Subcutaneous abdominal adipose tissue (tissue), 5 donors: Measurements from ENCODE around the gene GMIP.
"Not testable (repeated sequence)": the region's sequence is repeated elsewhere in the genome, so short reads cannot be mapped to it uniquely, and the experiment has no call there.

Experiments used
- H3K27ac ChIP-seq: one replicate; pipeline ENCODE4 v1.7.0; 2013; ENCODE audit warnings: low read depth, mild to moderate bottlenecking, inconsistent platforms, low read length, moderate library complexity
- H3K27me3 ChIP-seq, 5 donors: one replicate each; pipeline ENCODE4 v1.7.0; 2013; ENCODE audit warnings: low read length in 5 of 5, inconsistent platforms in 1 of 5; ENCODE audit not compliant: control insufficient read depth in 5 of 5, insufficient read depth in 4 of 5
- H3K36me3 ChIP-seq, 5 donors: one replicate each; pipeline ENCODE4 v1.7.0; 2013; ENCODE audit warnings: low read length in 5 of 5; ENCODE audit not compliant: control insufficient read depth in 5 of 5, insufficient read depth in 5 of 5
- H3K4me1 ChIP-seq, 5 donors: one replicate each; pipeline ENCODE4 v1.7.0; 2013; ENCODE audit warnings: low read length in 5 of 5, mild to moderate bottlenecking in 3 of 5, moderate library complexity in 1 of 5; ENCODE audit not compliant: control insufficient read depth in 5 of 5, insufficient read depth in 5 of 5
- H3K4me3 ChIP-seq, 5 donors: one replicate each; pipeline ENCODE4 v1.7.0; 2013; ENCODE audit warnings: low read length in 5 of 5, low read depth in 1 of 5
- H3K9ac ChIP-seq, 5 donors: one replicate each; pipeline ENCODE4 v1.7.0; 2013; ENCODE audit warnings: low read length in 5 of 5, mild to moderate bottlenecking in 4 of 5, moderate library complexity in 3 of 5
- H3K9me3 ChIP-seq, 5 donors: one replicate each; pipeline ENCODE4 v1.7.0; 2013; ENCODE audit warnings: low read length in 5 of 5; ENCODE audit not compliant: control insufficient read depth in 5 of 5
- donor health status: healthy.
- donor health status: healthy.
- donor health status: healthy.
- donor health status: healthy.
- donor health status: healthy.

Gene GMIP

GRCh38 chr19:19613506-19613905 is 30.0 kb downstream of the GMIP start:
- no peak overlapping the region for H3K27ac ChIP-seq
- H3K27me3 ChIP-seq: no peaks in the 10 kb centered on the region
- H3K9ac ChIP-seq: no peak overlapping the region
- no peak overlapping the region for H3K4me3 ChIP-seq
- peaks cover 0 to 11% (median 8%) of the 10 kb centered on the region in 5 donors for H3K4me1 ChIP-seq
- H3K36me3 ChIP-seq: no peaks in the 10 kb centered on the region
- H3K9me3 ChIP-seq: no peaks in the 10 kb centered on the region

- Histone ChIP-seq H3K9me3 (no peaks in the 10 kb centered on the region), H3K4me1 (peaks cover 0 to 8% (median 4%) of the 10 kb centered on the region in 5 donors), H3K9ac (no peak overlapping the region), H3K27ac (no peak overlapping the region), H3K27me3 (no peaks in the 10 kb centered on the region), H3K36me3 (no peaks in the 10 kb centered on the region), H3K4me3 (no peak overlapping the region)
Observed at GRCh38 chr19:19610376-19611202, 32.9 kb downstream of the GMIP start.

GRCh38 chr19:19606686-19607085 is 36.8 kb downstream of the GMIP start:
- not testable (repeated sequence) for H3K36me3 ChIP-seq, H3K4me3 ChIP-seq, H3K9ac ChIP-seq, H3K27me3 ChIP-seq, H3K4me1 ChIP-seq, H3K9me3 ChIP-seq, H3K27ac ChIP-seq

GRCh38 chr19:19606021-19606420 is 37.4 kb downstream of the GMIP start:
- no peak overlapping the region for H3K27ac ChIP-seq
- no peaks in the 10 kb centered on the region for H3K36me3 ChIP-seq
- no peak overlapping the region for H3K4me3 ChIP-seq
- no peaks in the 10 kb centered on the region for H3K27me3 ChIP-seq
- H3K9ac ChIP-seq: no peak overlapping the region
- peaks cover 0 to 5% (median 0%) of the 10 kb centered on the region in 5 donors for H3K4me1 ChIP-seq
- H3K9me3 ChIP-seq: no peaks in the 10 kb centered on the region

- H3K36me3 ChIP-seq: no peaks in the 10 kb centered on the region
- H3K9ac ChIP-seq: no peak overlapping the region
- no peak overlapping the region for H3K27ac ChIP-seq
- H3K4me1 ChIP-seq: peaks cover 0 to 5% (median 0%) of the 10 kb centered on the region in 5 donors
- H3K4me3 ChIP-seq: no peak overlapping the region
- no peaks in the 10 kb centered on the region for H3K27me3 ChIP-seq
- H3K9me3 ChIP-seq: no peaks in the 10 kb centered on the region
Observed at GRCh38 chr19:19602713-19603324, 40.6 kb downstream of the GMIP start.

GRCh38 chr19:19602136-19602712 is 41.2 kb downstream of the GMIP start:
- H3K9me3 ChIP-seq: no peaks in the 10 kb centered on the region
- no peak overlapping the region for H3K27ac ChIP-seq
- no peaks in the 10 kb centered on the region for H3K36me3 ChIP-seq
- peaks cover 0 to 8% (median 0%) of the 10 kb centered on the region in 5 donors for H3K4me1 ChIP-seq
- H3K9ac ChIP-seq: no peak overlapping the region
- no peak overlapping the region for H3K4me3 ChIP-seq
- H3K27me3 ChIP-seq: no peaks in the 10 kb centered on the region

GRCh38 chr19:19600793-19601330 is 42.6 kb downstream of the GMIP start:
- no peak overlapping the region for H3K4me3 ChIP-seq
- no peak overlapping the region for H3K9ac ChIP-seq
- peaks cover 0 to 11% (median 7%) of the 10 kb centered on the region in 5 donors for H3K4me1 ChIP-seq
- H3K36me3 ChIP-seq: no peaks in the 10 kb centered on the region
- no peaks in the 10 kb centered on the region for H3K9me3 ChIP-seq
- H3K27ac ChIP-seq: no peak overlapping the region
- no peaks in the 10 kb centered on the region for H3K27me3 ChIP-seq

- not testable (repeated sequence) for H3K27ac ChIP-seq, H3K36me3 ChIP-seq, H3K9me3 ChIP-seq, H3K4me3 ChIP-seq, H3K27me3 ChIP-seq, H3K9ac ChIP-seq
- peaks cover 2 to 27% (median 17%) of the 10 kb centered on the region in 5 donors for H3K4me1 ChIP-seq
Observed at GRCh38 chr19:19598728-19599451, 44.6 kb downstream of the GMIP start.

- Histone ChIP-seq H3K4me3 (no peak overlapping the region), H3K27me3 (no peaks in the 10 kb centered on the region), H3K9ac (no peak overlapping the region), H3K27ac (no peak overlapping the region), H3K4me1 (peaks cover 2 to 27% (median 17%) of the 10 kb centered on the region in 5 donors), H3K9me3 (no peaks in the 10 kb centered on the region), H3K36me3 (no peaks in the 10 kb centered on the region)
Observed at GRCh38 chr19:19597809-19598306, 45.6 kb downstream of the GMIP start.
